NCI-H82 treated with DMSO at 0.1 percent for 48 hours (cell line): ENCODE data around the gene POLR3E.
"Not testable (repeated sequence)": the region's sequence is repeated elsewhere in the genome, so short reads cannot be mapped to it uniquely, and the experiment has no call there.

ENCODE experiments used
- DNase-seq: peaks from one replicate; lab custom pipeline; 2025; ENCODE audit not compliant: unreplicated experiment; lab: John Stamatoyannopoulos, UW

POLR3E gene

GRCh38 chr16:22291860-22292318 is 5.3 kb upstream of the POLR3E start:
- DNase-seq, result no peak

GRCh38 chr16:22292320-22292719 is 4.9 kb upstream of the POLR3E start:
- no peak for DNase-seq

- no peak for DNase-seq
Measured at GRCh38 chr16:22293137-22294106, 3.8 kb upstream of the POLR3E start.

- peak; percentile 90 for DNase-seq
Measured at GRCh38 chr16:22296225-22297113, 740 bp upstream of the POLR3E start.

- peak; percentile 67 for DNase-seq
Measured at GRCh38 chr16:22297871-22298733, 893 bp downstream of the POLR3E start.

- no peak for DNase-seq
Measured at GRCh38 chr16:22299036-22299435, 1.8 kb downstream of the POLR3E start.

GRCh38 chr16:22300427-22301071 is 3.3 kb downstream of the POLR3E start:
- peak; percentile 25 for DNase-seq

GRCh38 chr16:22301423-22301822 is 4.2 kb downstream of the POLR3E start:
- not testable (repeated sequence) for DNase-seq

- no peak for DNase-seq
Measured at GRCh38 chr16:22302776-22303363, 5.7 kb downstream of the POLR3E start.

GRCh38 chr16:22304411-22304810 is 7.2 kb downstream of the POLR3E start:
- DNase-seq, result no peak

GRCh38 chr16:22306788-22307187 is 9.6 kb downstream of the POLR3E start:
- no peak for DNase-seq

- no peak for DNase-seq
Measured at GRCh38 chr16:22307838-22308237, 10.6 kb downstream of the POLR3E start.

GRCh38 chr16:22308824-22309520 is 11.8 kb downstream of the POLR3E start:
- no peak for DNase-seq

GRCh38 chr16:22311520-22311919 is 14.3 kb downstream of the POLR3E start:
- DNase-seq, result no peak

GRCh38 chr16:22312897-22313781 is 15.9 kb downstream of the POLR3E start:
- DNase-seq, result peak; percentile 83

GRCh38 chr16:22313876-22314470 is 16.8 kb downstream of the POLR3E start:
- DNase-seq, result no peak
